ENCODE data around the gene PI4KB. TPM values are rescaled to one million over a fixed set of nuclear protein-coding genes. Genes with fewer than 3 reads are reported as not detected.

Gene PI4KB
- total RNA-seq, 1 donor from 2014 or later = 65.0 TPM

DNA sequence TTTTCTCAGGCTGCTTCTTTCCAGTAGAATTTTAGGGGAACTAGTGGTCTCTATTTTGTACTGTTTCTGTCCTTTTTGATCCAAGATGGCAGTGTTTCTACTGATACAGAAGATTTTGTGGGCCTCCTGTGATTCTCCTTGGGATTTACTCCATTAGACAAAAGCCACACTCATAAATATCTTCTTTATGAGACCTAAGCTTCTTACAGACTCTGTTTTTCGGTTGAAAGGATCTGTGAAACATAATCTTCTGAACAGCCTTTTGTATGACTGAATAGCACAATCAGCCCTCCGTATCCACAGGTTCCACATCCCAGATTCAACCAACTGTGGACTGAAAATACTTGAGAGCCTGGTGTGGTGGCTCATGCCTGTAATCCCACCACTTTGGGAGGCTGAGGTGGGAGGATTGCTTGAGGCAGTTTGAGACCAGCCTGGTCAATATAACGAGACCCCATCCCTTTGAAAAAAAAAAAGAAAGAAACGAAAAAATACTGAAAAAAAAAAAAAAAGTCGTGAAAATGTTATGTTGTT, 83.5 kb downstream of the PI4KB start:
- no peaks in the 10 kb centered on the region for H3K4me1 ChIP-seq
- H3K27ac ChIP-seq = no peak overlapping the region
- H3K9me3 ChIP-seq = no peaks in the 10 kb centered on the region
- peaks cover 100% of the 10 kb centered on the region for H3K36me3 ChIP-seq
- H3K4me3 ChIP-seq = no peak overlapping the region
- TF ChIP-seq, protein P1, sequence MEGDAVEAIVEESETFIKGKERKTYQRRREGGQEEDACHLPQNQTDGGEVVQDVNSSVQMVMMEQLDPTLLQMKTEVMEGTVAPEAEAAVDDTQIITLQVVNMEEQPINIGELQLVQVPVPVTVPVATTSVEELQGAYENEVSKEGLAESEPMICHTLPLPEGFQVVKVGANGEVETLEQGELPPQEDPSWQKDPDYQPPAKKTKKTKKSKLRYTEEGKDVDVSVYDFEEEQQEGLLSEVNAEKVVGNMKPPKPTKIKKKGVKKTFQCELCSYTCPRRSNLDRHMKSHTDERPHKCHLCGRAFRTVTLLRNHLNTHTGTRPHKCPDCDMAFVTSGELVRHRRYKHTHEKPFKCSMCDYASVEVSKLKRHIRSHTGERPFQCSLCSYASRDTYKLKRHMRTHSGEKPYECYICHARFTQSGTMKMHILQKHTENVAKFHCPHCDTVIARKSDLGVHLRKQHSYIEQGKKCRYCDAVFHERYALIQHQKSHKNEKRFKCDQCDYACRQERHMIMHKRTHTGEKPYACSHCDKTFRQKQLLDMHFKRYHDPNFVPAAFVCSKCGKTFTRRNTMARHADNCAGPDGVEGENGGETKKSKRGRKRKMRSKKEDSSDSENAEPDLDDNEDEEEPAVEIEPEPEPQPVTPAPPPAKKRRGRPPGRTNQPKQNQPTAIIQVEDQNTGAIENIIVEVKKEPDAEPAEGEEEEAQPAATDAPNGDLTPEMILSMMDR (IDR thresholded peaks at IDR 0.05) = no peak
- no peak for DNase-seq
- intact Hi-C loops (cut with DNase I) = no loop called here
- no peaks in the 10 kb centered on the region for H3K27me3 ChIP-seq
- no peak for ATAC-seq

DNA sequence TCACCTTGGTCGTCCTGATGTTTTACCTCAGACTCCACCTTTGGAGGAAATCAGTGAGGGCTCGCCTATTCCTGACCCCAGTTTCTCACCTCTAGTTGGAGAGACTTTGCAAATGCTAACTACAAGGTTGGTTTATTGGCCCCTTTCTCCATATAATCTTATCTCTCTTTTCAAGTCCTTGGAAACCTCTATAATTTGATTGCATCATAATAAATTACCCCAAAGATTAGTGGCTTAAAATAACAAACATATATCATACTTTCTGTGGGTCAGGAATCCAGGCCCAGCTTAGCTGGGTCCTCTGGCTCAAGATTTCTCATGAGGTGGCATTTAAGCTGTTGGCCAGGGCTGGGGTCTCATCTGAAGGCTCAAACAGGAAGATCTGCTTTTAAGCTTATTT, 84.8 kb downstream of the PI4KB start:
- Histone ChIP-seq H3K9me3 (no peaks in the 10 kb centered on the region), H3K4me1 (no peaks in the 10 kb centered on the region), H3K36me3 (peaks cover 100% of the 10 kb centered on the region), H3K27ac (no peak overlapping the region), H3K4me3 (no peak overlapping the region), H3K27me3 (no peaks in the 10 kb centered on the region)
- ATAC-seq = no peak
- intact Hi-C loops (cut with DNase I) = no loop called here
- TF ChIP-seq, protein P1 (IDR thresholded peaks at IDR 0.05) = no peak
- no peak for DNase-seq

Other genes starting within 250 kb of the PI4KB start
- gene SEMA6C, start 180.8 kb downstream of the PI4KB start, total RNA-seq = 6.7 TPM
- 10.3 TPM for gene TNFAIP8L2, start 170.8 kb downstream of the PI4KB start, total RNA-seq
- 6.2 TPM for gene LYSMD1, start 161.5 kb downstream of the PI4KB start, total RNA-seq
- gene SCNM1, start 161.3 kb downstream of the PI4KB start, total RNA-seq = 34.6 TPM
- gene TMOD4, start 151.4 kb downstream of the PI4KB start, total RNA-seq = not detected
- 42.6 TPM for gene VPS72, start 137.2 kb downstream of the PI4KB start, total RNA-seq
- 54.0 TPM for gene PIP5K1A, start 128.9 kb downstream of the PI4KB start, total RNA-seq
- gene PSMD4, start 72.7 kb downstream of the PI4KB start, total RNA-seq = 112 TPM
- 22.5 TPM for gene ZNF687, start 45.1 kb downstream of the PI4KB start, total RNA-seq
- 45.8 TPM for gene RFX5, start 19.8 kb upstream of the PI4KB start, total RNA-seq
- 321 TPM for gene SELENBP1, start 45.3 kb upstream of the PI4KB start, total RNA-seq
- 177 TPM for gene PSMB4, start 72.2 kb upstream of the PI4KB start, total RNA-seq
- 96.3 TPM for gene POGZ, start 132.1 kb upstream of the PI4KB start, total RNA-seq
- gene CGN, start 184.0 kb upstream of the PI4KB start, total RNA-seq = 62.5 TPM
- gene TUFT1, start 212.9 kb upstream of the PI4KB start, total RNA-seq = 13.3 TPM